Astrocyte (in vitro differentiated cells and primary cell): ENCODE data around the gene CXorf38.

ENCODE experiments used
- EZH2 ChIP-seq: IDR thresholded peaks from 2 replicates; pipeline ENCODE4 v1.6.1; 2012; ENCODE audit warnings: mild to moderate bottlenecking, low read length, inconsistent platforms; ENCODE audit not compliant: insufficient read depth
- TF ChIP-seq, protein P1 (sequence below): IDR thresholded peaks from 2 replicates; pipeline ENCODE4 v1.5.1; 2011; ENCODE audit warnings: low read depth, mild to moderate bottlenecking, inconsistent platforms, low read length, moderate library complexity; ENCODE audit not compliant: insufficient read depth

DNA sequence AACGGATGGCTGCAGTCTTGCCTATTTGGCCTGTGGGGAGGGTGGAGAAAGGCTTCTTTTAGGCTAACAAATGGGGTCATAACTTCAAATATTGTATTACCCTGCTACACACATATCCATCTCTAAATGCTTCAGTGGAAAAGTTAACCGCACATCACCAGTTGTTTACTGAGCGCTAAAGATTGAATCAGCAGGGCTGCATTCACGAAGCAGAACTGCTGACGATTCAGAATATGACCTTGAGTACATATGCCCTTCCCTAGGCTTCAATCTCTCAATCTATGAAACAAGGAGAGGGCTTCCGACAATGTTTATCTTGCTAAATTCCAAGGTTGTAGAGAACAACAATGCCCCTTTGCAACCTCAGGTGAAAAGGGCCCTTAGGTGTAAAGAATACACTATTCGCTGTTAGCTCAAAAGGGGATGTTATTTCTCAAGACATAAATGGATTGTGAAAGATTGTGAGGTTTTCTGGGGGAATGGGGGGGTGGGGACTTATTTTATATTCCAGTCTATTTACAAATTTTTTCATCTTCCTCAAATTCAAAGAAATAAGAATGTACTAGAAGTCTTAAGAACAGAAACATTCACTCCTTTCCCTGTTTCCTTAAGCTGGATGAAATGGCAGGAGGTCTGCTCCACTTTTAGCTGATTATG is 69.2 kb downstream of the CXorf38 start:
- TF ChIP-seq, protein P1, sequence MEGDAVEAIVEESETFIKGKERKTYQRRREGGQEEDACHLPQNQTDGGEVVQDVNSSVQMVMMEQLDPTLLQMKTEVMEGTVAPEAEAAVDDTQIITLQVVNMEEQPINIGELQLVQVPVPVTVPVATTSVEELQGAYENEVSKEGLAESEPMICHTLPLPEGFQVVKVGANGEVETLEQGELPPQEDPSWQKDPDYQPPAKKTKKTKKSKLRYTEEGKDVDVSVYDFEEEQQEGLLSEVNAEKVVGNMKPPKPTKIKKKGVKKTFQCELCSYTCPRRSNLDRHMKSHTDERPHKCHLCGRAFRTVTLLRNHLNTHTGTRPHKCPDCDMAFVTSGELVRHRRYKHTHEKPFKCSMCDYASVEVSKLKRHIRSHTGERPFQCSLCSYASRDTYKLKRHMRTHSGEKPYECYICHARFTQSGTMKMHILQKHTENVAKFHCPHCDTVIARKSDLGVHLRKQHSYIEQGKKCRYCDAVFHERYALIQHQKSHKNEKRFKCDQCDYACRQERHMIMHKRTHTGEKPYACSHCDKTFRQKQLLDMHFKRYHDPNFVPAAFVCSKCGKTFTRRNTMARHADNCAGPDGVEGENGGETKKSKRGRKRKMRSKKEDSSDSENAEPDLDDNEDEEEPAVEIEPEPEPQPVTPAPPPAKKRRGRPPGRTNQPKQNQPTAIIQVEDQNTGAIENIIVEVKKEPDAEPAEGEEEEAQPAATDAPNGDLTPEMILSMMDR, result no peak
- no peak for TF ChIP-seq EZH2
